Pancreas (tissue), 10 donors: ENCODE data around the gene LRRC25. TPM values are rescaled to one million over a fixed set of nuclear protein-coding genes. Genes with fewer than 3 reads are reported as not detected.

Experiments used
- ATAC-seq, 4 donors: fragments of 200-7000 bp; cut with Tn5 transposase; one replicate each; pipeline versions ENCODE4 v1.8.0 to v1.9.1; 2020; ENCODE audit warnings: mild to moderate bottlenecking in 4 of 4, moderate library complexity in 4 of 4
- DNase-seq, 6 donors: peaks; one replicate each; pipeline ENCODE4 v3.0.0-alpha.2; 2020
- FAIRE-seq: peaks from 2 replicates; lab custom pipeline; 2012; peaks lifted over from hg19 to GRCh38; lab: Jason Lieb, UNC
- H3K27ac ChIP-seq, 4 donors: fragments of 200-600 bp; sonication (generic); 1 replicate in 3 of 4; 2 replicates in 1 of 4; pipeline versions ENCODE4 v1.5.0 to v1.8.0; 2020
- H3K27me3 ChIP-seq, 4 donors: fragments of 200-600 bp; one replicate each; pipeline ENCODE4 v1.8.0; 2021
- H3K36me3 ChIP-seq, 3 donors: fragments of 200-600 bp; sonication (generic) in 1 of 3; one replicate each; pipeline versions ENCODE4 v1.5.0 to v1.8.0; 2020 to 2021
- H3K4me1 ChIP-seq, 3 donors: fragments of 200-600 bp; one replicate each; pipeline ENCODE4 v1.8.0; 2021
- H3K4me3 ChIP-seq, 4 donors: fragments of 200-600 bp; sonication (generic) in 2 of 4; one replicate each; pipeline versions ENCODE4 v1.5.0 to v1.8.0; 2020 to 2021
- H3K9me3 ChIP-seq, 4 donors: fragments of 200-600 bp; one replicate each; pipeline ENCODE4 v1.8.0; 2021
- WGBS, 2 donors: extraction: QIAGEN DNeasy Blood & Tissue Kit; methylation state at CpG; one replicate each; pipeline ENCODE4 v1.1.7; 2013; 5-methylcytosine and 5-hydroxymethylcytosine counted together
- intact Hi-C, 3 donors: fragments of 100-400 bp; cut with DNase I; formaldehyde crosslinking; loops; one replicate each; pipeline versions ENCODE4 v1.11.1 to v1.14.2; 2022
- polyA plus RNA-seq, 2 donors: library from polyadenylated mRNA; stranded (reverse); fragments of 200-250 nt; gene quantifications; one replicate each; pipeline ENCODE4 v1.2.3, GENCODE V29; 2013
- total RNA-seq, 6 donors: library from RNA; stranded (reverse); fragmentation: NEBNext Ultra II Directional in 4 of 6; extraction: Animal tissue kit (Norgen Biotek cat#: 25700) in 4 of 6; gene quantifications; one replicate each; pipeline versions ENCODE4 v1.2.1 to v1.2.4, GENCODE V29; 2021 to 2023
- TF ChIP-seq, protein P1 (sequence below), 4 donors: fragments of 200-600 bp; sonication (generic) in 3 of 4; IDR thresholded peaks; one replicate each; pipeline versions ENCODE4 v1.5.0 to v1.8.0; 2021; ENCODE audit warnings: antibody characterized with exemption in 4 of 4
- donor health status: healthy with polysubstance abuse.
- donor health status: DM: no; HTN: no; CAD: no; lungs with moderate emphysema.
- donor health status: DM: no; HTN: no; CAD: no.
- donor health status: control.
- donor health status: control.
- donor health status: Bipolar disorder and iron deficiency.
- donor health status: DM: yes; HTN: yes; CAD: no.
- donor health status: DM: no; HTN: no; CAD: no.
- donor health status: DM: no; HTN: no; CAD: no.
- donor health status: DM: yes; HTN: yes; CAD: no.

LRRC25 gene
- total and polyA plus RNA-seq, 8 donors = 0.14 to 6.1 (median 0.97) TPM

DNA sequence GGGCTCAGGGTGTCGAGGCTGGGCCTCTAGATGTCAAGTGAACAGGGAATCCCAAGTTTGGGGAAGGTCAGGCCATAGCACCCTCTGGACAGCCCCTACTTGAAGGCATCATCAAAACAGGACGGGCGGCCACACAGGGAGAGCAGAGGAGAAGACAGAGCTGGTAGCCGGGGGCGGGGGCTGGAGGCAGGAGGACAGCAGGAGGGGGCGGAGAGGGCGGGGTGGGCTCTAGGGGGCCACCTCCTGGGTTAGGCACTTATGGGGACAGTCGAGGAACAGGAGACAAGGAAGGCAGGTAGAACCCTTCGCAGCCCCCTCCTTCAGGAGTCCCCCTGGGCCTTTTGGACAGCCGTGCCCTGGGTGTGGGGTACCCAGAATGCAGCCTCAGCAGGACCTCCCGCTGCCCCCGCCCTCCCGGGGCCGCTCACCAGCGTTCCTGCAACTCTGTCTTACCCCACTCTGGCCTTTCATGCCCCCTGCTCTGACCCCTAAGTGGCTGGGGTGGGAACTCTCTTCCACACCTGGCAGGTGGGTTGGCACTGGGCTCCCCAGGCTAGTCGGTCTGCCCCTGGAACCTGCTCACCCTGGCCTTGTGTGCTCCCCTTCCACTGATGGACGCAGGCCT, 27.6 kb upstream of the LRRC25 start:
- 86 to 91% methylated on average over 12 to 17 of the region's 17 CpGs for WGBS, 2 donors
- Histone ChIP-seq H3K4me1 (peaks cover 0 to 7% (median 0%) of the 10 kb centered on the region in 3 donors), H3K36me3 (no peaks in the 10 kb centered on the region), H3K9me3 (no peaks in the 10 kb centered on the region), H3K4me3 (no peak overlapping the region), H3K27ac (no peak overlapping the region), H3K27me3 (no peaks in the 10 kb centered on the region)
- TF ChIP-seq, protein P1, sequence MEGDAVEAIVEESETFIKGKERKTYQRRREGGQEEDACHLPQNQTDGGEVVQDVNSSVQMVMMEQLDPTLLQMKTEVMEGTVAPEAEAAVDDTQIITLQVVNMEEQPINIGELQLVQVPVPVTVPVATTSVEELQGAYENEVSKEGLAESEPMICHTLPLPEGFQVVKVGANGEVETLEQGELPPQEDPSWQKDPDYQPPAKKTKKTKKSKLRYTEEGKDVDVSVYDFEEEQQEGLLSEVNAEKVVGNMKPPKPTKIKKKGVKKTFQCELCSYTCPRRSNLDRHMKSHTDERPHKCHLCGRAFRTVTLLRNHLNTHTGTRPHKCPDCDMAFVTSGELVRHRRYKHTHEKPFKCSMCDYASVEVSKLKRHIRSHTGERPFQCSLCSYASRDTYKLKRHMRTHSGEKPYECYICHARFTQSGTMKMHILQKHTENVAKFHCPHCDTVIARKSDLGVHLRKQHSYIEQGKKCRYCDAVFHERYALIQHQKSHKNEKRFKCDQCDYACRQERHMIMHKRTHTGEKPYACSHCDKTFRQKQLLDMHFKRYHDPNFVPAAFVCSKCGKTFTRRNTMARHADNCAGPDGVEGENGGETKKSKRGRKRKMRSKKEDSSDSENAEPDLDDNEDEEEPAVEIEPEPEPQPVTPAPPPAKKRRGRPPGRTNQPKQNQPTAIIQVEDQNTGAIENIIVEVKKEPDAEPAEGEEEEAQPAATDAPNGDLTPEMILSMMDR (IDR thresholded peaks at IDR 0.05) = no peak
- DNase-seq (peak in 2 of 6 donors; percentile 34 to 57), ATAC-seq (no peak), FAIRE-seq (no peak)
- intact Hi-C loops = no loop called here

DNA sequence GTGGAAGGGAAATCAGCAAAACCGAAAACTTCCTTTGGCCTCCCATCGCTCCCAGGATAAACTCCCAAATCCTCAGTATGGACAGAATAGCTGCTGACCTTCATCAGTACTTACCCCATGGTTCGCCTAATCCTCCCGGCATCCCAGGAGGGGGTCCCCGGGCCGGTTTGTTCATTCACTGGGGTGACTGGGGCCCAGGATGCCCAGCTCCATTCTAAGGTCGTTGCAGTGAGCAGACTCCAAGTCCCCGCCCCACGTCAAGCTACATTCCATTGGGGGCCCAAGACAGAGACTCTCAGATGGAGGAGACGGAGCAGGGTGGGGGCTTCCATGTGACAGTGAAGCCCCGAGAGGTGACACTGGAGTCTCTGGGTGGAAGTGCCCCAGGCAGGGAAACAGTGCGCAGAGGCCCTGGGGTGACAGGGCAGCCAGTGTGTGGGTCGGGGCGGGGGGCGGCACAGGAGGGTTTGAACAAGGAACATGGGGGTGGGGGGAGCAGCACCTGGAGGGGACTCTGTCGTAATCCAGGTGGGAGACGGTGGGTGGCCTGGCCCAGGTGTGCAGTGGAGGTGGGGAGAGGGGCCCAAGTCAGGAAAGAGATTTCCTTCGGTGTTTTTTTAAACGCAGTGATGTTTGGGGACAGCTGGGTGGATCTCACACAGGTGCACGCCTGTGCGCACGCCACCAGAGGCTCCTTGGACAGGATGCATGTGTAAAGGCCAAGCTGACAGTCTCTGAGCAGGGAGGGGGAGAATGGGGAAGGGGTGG, 26.9 kb upstream of the LRRC25 start:
- no peak for FAIRE-seq
- Histone ChIP-seq H3K27me3 (no peaks in the 10 kb centered on the region), H3K27ac (no peak overlapping the region), H3K9me3 (no peaks in the 10 kb centered on the region), H3K36me3 (no peaks in the 10 kb centered on the region), H3K4me1 (peaks cover 0 to 7% (median 0%) of the 10 kb centered on the region in 3 donors), H3K4me3 (no peak overlapping the region)
- WGBS, 2 donors = 80 to 83% methylated on average over 22 of the region's 22 CpGs
- TF ChIP-seq, protein P1 (IDR thresholded peaks at IDR 0.05) = no peak
- no peak for ATAC-seq
- intact Hi-C loops = no loop called here
- peak in 1 of 6 donors; percentile 63 for DNase-seq

DNA sequence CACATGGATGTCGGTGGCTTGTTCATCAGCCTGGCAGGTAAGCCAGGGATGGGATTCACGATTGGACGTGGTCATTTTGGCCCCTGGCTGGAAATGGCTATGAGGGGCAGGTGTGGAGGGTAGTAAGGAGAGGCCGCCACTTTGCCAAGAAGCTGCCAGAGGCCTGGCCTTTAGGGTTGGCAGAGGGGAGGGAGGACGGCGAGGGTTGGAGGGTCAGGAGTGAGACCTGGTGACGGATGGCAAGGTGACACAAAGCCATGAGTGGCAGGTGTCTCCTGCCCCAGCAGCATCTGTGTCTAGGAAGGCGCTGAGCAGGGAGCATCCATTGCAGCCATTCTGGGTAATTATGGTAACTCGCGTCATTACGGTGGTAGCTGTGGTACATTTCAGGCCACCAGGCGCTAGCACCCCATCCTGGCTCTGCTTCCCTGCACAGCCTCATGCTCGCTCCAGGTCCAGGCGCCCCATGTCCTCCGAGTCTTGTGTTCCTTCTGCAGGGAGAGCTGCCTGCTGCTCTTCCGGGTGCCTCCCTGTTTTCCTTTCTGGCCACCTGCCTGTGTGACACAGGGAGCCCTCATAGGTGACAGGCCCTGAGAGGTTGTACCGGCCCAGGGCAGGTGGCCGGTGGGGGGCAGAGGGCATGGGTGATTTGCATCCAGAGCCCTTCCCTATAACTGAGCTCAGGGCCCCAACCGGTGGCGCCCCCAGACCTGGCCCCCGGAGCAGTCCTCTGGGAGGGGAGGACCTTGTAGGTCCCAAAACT, 26.0 kb upstream of the LRRC25 start:
- ATAC-seq = no peak
- TF ChIP-seq, protein P1 (IDR thresholded peaks at IDR 0.05) = no peak
- Histone ChIP-seq H3K4me3 (no peak overlapping the region), H3K27ac (no peak overlapping the region), H3K36me3 (no peaks in the 10 kb centered on the region), H3K27me3 (no peaks in the 10 kb centered on the region), H3K9me3 (no peaks in the 10 kb centered on the region), H3K4me1 (peaks cover 0 to 11% (median 0%) of the 10 kb centered on the region in 3 donors)
- no peak for FAIRE-seq
- WGBS, 2 donors = 80 to 81% methylated on average over 21 of the region's 21 CpGs
- intact Hi-C loops = no loop called here
- peak in 1 of 6 donors; percentile 48 for DNase-seq

DNA sequence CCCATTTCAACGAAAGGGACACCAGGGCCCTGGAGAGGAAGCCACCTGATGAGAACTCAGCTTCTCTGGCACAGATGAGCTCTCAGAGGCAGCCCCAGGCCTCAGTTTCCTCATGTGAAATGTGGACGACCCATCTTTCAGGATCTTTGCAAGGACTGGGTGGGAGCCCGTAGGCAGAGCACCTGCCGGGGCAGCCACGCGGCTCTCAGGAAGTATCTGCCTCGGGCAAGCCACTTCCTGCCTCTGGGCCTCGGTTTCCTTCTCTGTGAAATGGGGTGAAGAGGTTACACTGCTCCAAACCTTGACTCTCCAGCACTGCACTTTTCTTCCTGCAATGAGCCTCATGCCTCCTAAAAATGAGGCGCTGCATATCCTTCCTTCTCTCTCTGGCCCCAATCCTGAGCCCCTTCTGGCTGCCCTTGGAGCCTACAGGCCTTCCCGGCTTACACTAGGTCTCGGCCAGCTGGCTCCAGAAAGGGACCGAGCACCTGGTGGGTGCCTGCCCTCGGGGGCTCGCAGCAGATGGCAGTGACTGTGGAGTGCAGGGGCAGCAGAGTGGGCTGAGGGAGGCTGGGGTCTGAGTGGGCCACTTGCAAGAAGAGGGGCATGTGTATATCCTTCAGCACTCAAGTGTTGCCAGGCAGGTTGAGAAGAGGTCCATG, 25.2 kb upstream of the LRRC25 start:
- TF ChIP-seq, protein P1 (IDR thresholded peaks at IDR 0.05) = no peak
- no peak for ATAC-seq
- Histone ChIP-seq H3K4me3 (no peak overlapping the region), H3K4me1 (peaks cover 1 to 19% (median 5%) of the 10 kb centered on the region in 3 donors), H3K27me3 (no peaks in the 10 kb centered on the region), H3K27ac (no peak overlapping the region), H3K36me3 (no peaks in the 10 kb centered on the region), H3K9me3 (no peaks in the 10 kb centered on the region)
- intact Hi-C loops = no loop called here
- DNase-seq = peak in 1 of 6 donors; percentile 66
- WGBS, 2 donors = 82 to 89% methylated on average over 14 of the region's 14 CpGs
- no peak for FAIRE-seq
